HCEC 1CT (cell line): ENCODE measurements around the gene ZNF12.
"Not testable (repeated sequence)": the region's sequence is repeated elsewhere in the genome, so short reads cannot be mapped to it uniquely, and the experiment has no call there.

ENCODE experiments used
- DNase-seq: peaks from one replicate; pipeline ENCODE4 v3.0.0-alpha.2; 2017

The ZNF12 gene

DNA sequence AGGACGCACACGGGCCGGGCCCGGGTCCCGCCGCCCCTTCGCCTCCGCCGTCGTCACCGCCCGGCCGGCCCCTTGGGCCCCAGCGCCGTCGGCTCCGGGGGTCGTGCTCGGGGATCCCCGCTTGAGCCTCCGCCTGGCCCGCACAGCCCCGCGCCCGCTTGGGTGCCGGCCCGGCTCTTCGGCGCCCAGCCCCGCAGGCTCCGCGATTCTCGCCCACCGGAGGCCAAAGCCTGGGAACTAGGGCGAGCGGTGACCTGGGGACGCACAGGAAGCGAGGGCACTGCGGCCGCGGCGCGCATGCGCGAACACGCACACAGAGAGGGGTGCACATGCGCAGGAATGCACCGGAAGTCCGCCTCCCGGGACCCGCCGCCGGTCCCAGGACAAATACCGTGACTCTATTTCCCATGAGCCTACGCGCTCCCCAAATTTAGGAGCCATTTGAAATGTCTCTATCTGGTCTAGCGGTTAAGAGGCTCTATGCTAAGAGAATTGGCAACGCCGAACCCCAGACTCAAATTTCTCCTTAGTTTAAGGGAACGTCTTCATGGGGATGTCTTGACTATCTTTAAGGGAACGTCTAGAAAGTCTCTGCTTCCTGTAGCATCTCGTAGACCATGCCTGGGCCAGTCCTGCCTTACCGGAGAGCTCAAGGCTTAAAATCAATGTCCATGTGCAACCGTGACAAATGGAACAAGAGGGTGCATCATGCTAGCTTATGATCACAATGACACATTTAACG, at the start of gene ZNF12:
TSS of gene ZNF12 (minus strand) at position 282 of the 742 bp plus-strand sequence. CDS start 1,774 bp downstream, outside the sequence.
- peak; percentile 93 for DNase-seq

DNA sequence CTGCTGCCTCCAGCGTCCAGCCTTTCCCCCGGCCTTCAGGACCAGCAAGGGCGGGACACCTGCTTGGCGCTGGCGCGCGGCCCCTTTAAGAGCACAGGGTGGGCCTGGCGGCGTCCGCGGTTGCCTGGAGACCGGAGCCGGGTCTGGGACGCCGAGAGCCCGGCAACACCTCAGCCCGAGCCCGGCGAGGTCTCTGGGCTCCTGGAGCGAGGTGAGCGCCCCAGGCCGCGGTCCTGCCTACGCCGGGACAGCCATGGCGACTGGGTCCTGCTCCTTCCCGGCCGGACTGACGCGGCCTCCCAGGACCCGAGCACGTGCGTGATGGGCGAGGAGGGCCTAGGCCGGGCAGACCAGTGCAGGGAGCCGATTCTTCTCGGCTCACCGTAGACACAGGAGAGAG, 47.2 kb upstream of the ZNF12 start, which contains the start of gene RSPH10B2:
TSS of gene RSPH10B2 (plus strand) at position 140 of the 400 bp plus-strand sequence. CDS start 3,575 bp downstream, outside the sequence.
- not testable (repeated sequence) for DNase-seq

DNA sequence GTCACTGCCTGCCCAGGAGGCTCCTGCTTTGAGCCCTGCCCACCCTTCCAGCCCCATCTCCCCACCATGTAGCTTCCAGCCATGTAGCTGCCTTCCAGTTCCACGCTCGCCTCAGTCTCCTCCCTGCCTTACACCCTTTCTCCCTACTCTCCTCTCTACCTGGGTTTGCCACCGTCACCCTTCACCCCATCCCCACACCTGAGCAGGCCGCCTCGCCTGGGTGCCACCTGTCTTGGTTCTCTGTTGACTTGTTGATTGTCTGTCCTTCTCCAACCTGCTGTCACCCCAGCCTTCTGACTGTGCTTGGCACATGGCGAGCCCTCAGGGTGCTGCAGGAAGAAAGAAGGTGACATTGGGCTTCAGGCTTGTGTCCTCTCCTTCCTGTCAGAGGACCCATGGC, 43.4 kb upstream of the ZNF12 start:
- not testable (repeated sequence) for DNase-seq

DNA sequence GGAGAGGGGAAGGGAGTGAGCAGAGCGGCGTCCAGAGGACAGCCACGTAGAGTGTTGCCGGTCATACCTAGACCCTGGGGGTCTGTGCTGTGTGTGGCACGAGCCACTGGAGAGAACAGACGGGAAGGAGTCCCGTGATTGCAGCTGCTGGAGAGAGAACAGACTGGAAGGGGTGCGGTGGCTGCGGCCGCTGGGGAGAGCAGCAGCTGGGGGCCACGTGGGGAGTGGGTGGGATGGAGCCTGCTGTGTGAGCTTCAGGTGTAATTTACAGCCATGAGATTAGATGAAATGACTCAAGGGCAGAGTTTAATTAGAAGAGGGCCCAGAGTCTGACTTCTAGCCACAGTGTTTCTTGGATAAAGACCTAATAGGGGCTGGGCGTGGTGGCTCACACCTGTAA, 42.6 kb upstream of the ZNF12 start:
- not testable (repeated sequence) for DNase-seq

DNA sequence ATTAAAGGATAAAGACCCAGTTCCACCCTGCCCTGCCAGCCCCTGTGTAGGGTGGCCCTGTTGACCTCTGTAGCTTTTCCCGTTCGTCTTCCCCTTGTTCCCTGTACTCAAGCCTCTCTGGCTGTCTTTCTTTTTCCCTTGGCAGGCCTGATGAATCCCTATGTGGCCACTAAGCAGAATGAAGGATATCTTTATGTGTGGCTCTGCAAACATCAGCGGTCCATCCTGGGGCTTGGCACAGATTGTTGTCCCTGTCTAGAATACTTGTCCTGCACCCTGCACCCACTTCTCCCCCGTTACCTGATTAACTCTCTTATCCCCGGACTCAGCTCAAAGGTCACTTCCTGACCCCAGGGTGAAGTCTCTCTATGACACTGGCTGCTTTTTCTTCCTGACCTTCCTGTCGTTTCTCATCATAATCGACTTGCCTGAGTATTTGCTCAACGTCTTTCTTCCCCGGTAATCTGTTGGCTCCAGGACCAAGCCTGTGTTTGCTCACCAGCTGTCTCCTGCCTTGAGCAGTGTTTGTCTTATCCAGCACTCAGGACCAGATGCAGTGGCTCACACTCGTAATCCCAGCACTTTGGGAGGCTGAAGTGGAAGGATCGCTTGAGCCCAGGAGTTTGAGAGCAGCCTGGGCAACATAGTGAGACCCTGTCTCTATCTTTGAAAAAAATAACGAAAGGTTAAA, 37.8 kb upstream of the ZNF12 start:
- DNase-seq, result not testable (repeated sequence)

DNA sequence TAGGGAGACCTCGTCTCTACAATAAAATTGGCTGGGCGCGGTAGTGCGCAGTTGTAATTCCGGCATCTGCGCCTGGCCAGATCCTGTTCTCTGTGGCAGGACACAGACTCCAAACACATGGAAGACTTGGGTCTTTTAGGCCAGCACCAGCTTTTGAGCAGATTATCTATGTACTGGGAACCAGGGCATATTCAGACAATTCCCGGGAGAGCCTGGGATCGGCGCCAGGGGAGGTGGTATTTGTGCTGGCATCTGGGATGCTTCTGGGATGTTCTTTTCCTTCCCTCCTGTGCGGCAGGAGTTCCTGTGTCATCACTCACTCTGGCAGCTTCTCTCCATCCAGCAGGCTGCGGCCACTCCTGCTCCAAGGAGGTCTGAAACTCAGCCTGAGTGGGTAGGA, 31.7 kb upstream of the ZNF12 start:
- not testable (repeated sequence) for DNase-seq

DNA sequence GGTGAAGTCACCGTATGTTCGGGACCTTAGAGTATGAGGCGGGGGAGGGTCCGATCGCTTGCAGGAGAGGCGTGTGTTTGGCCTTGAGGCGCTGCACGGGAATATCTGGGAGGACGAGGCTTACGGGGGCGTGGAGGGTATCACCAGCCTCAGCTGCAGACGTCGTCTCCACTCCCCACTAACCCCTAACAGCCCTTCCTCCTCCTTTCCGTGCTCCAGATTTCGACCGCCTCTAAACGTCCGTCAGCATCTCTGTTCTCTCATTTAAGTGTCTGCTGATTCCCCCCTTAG, 23.5 kb upstream of the ZNF12 start:
- DNase-seq, result peak; percentile 2

DNA sequence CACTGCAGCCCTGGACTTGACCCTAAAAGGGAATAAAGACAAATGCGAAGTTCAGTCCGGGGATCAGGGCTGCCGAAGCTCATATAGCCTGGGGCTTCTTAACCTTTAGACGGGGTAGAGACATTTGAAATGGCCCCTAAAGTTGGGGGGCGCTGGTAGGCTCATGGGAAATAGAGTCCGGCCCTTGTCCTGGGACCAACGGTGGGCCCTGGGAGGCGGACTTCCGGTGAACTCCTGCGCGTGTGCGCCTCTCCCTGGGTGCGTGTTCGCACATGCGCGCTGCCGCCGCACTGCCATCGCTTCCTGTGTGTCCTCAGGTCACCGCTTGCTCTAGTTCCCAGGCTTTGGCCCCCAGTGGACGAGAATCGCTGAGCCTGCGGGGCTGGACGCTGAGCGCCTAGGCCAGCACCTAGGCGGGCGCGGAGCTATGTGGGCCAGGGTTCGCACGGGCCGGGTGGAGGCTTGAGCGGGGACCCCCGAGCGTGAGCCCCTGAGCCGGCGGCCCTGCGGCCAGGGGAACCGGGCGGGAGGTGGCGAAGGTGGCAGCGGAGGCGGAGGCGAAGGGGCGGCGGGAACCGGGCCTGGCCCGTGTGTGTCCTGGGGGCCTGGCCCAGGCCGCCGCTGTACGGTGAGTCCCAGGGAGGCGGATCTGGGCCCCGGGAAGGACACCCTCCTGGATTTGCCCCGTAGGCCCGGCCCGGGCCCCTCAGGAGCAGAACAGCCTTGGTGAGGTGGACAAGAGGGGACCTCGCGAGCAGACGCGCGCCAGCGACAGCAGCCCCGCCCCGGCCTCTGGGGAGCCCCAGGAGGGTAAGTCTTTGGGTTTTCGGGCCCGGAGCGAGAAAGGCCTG, 23.0 kb upstream of the ZNF12 start:
- DNase-seq, result peak; percentile 89

DNA sequence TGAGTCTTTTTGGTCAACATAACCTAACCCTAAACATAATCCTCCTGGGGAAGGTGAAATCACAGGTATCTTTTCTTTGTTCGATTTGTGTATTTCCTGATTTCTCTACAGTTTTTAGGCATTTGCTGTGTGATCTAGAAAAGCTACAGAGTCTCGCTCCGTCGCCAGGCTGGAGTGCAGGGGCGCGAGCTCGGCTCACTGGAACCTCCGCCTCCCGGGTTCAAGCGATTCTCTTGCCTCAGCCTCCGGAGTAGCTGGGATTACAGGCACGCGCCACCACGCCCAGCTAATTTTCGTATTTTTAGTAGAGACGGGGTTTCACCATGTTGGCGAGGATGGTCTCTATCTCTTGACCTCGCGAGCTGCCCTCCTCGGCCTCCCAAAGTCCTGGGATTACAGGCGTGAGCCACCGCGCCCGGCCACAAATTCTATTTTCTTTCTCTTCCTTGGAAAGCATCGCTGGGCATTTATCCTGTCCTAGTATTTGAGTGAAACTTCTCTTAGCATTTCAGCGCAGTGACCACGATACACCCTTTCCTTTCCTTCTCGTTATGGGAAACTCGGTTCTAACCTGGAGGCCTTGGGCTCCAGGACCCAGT, 22.2 kb upstream of the ZNF12 start:
- DNase-seq, result not testable (repeated sequence)

DNA sequence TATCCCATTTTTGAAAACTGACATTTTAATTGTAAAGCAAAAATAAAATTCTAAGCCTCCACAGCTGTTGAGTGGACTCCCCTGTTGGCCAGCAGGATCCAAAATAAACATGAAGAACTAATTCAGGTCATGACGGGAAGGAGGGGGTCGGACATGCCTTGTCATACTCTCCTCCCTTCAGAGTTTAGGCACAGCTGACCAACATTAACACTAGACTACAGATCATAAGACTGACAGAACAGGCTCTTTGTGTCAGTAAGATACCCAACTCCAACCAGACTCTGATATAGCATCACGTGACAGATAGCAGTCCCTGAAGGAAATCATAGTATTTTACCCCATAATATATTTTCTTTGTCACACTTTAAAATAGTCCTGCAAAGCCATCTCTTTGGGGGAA, 20.9 kb upstream of the ZNF12 start:
- no peak for DNase-seq

DNA sequence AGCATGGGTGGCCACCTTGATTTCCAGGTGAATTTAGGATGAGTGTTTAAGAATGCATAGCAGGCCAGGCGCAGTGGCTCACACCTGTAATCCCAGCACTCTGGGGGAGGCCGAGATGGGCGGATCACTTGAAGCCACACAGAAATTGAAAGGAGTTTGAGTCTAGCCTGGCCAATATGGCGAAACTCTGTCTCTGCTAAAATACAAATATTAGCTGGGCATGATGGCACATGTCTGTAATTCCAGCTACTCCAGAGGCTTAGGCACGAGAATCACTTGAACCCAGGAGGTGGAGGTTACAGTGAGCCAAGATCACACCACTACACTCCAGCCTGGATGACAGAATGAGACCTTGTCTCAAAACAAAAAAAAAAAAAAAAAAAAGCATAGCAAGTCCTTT, 19.6 kb upstream of the ZNF12 start:
- DNase-seq, result not testable (repeated sequence)

DNA sequence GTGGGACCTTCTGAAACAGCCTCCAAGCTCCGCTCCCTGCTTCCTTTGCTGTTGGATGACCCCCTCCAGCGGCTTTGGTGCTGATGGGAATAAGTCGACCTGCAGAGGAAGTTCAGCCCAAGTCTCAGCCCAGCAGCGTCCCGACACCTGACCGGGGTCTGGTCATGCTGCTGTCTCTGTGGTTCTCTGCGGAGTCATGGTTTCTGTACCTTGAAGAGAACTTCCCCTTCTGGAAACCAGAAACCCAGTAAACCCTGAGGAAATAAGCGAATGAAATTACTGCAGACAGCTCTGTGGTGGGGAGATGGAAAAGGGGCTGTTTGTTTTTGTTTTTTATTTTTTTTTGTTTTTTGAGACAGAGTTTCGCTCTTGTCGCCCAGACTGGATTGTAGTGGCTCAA, 18.3 kb upstream of the ZNF12 start:
- DNase-seq, result no peak

DNA sequence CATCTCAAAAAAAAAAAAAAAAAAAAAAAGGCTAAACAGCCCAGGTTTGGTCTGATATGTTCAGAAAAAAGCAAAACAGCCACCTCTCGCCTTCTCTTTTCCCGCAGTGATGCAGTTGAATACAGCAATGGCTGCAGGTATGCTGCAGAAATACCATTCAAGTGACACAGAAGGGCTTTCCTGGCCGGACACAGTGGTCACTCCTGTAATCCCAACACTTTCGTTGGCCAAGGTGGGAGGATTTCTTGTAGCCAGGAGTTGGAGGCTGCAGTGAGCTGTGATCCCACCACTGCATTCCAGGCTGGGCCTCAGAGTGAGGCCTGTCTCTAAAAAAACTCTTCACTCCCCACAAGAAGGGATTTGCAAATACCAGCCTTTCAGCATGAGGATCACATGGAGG, 17.6 kb upstream of the ZNF12 start:
- not testable (repeated sequence) for DNase-seq

DNA sequence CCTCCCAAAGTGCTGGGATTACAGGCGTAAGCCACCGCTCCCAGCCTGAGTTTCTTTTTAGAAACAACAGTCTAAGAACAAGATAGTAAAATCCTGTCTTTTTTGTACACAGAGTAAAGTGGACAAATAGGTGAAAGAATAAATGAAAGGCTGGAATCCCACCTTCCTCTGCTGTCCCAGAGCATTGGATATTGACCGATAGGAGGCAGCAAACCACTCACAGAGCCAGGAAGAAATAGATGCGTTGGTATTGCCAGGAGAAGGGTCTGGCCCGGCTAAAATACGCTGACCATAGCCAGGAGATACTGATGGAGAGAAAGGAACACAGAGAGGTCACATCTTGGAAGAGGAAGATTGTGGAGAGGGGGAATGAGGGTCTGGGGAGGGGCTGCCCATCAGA, 11.4 kb upstream of the ZNF12 start:
- DNase-seq, result no peak

DNA sequence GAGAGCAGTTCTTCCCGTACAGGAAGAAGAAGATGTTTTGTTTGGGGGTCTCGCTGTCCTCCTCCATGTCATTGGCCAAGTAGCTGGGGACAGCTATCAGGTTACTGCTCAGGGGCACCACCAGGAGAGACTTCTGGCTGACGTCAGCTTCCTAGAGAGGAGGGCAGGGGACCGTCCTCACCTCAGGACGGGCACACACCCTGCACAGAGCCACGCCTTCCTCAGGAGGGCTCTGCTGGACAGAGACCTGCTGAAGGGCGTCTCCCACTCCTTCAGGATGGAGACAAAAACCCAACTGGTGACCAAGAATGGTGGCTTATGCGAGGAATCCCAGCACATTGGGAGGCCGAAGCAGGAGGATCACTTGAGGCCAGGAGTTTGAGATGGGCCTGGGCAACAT, 9.2 kb upstream of the ZNF12 start:
- DNase-seq, result not testable (repeated sequence)

DNA sequence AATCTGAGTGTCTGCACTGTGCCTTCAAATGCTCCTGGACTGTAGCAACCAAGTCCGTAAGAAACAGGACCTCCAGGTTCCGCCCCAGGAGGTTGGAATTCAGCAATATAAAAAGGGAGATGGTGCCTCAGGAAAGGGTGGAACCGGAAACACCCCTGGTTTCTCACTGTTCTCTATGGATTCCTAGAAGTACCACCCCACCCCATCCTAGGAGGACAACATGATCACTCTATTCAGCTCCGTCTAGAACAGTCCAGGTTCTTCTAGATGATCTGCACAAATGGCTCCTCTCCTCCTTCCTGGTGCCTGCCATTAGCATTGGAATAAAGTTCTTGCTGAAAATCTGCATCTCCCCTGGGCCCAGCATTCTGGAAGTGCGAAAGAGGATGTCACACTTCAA, 7.6 kb upstream of the ZNF12 start:
- no peak for DNase-seq

DNA sequence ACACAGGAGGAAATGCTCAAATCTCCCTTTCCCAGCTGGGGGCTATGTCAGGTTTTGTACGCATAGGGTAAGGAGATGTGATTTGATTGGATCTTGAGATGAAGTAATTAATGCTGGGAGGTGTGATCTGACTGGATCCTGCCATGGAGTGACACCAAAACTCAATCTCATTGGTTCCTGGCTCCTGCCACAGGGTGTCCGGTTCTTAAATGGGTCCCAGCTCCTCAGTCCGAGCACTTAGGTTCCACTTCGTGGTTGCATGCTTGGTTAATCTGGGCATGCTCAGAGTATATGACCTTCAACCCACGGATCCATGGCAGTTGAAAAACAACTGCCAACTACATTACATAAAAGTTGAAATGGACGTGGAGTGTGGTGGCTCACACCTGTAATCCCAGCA, 3.1 kb upstream of the ZNF12 start:
- DNase-seq, result no peak

DNA sequence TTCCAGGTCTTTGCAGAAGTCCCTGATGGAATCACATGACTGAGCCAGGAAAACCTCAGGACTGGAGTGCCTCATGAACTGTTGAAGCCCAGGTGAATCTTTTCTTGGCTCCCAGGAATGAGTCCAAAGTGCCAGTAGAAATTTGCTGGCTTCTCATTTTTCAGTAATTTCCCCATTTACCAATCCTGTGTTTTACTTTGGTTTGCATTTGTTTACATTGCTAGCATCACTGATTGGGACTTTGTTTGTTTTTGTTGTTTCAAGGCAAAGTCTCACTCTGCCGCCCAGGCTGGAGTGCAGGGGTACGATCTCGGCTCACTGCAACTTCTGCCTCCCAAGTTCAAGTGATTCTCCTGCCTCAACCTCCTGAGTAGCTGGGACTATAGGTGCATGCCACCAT, 1.6 kb upstream of the ZNF12 start:
- DNase-seq, result no peak

DNA sequence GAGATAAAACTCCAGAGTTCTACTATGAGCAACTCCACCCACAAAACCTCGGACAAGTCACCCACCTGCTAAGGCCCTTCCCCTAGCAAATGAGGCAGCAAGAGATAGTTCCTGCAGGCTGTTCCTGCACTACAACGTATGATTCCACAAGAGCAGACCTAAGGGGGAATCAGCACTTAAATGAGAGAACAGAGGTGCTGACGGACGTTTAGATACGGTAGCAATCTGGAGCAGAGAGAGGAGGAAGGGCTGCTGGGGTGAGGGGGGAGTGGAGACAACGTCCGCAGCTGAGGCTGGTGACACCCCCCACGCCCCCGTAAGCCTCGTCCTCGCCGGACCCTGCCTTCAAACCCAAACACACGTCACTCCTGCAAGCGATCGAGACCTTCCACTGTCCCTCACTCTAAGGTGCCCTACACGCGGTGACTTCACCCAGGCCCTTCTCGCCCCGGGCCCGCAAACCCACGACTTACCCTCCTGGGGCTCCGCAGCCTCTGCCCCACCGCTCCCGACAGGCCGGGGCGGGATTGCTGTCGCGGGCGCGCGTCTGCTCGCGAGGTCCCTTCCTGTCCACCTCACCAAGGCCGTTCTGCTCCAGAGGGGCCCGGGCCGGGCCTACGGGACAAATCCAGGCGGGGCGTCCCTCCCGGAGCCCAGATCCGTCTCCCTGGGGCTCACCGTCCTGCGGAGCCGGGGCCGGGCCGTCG, 635 bp downstream of the ZNF12 start:
- DNase-seq, result peak; percentile 50

DNA sequence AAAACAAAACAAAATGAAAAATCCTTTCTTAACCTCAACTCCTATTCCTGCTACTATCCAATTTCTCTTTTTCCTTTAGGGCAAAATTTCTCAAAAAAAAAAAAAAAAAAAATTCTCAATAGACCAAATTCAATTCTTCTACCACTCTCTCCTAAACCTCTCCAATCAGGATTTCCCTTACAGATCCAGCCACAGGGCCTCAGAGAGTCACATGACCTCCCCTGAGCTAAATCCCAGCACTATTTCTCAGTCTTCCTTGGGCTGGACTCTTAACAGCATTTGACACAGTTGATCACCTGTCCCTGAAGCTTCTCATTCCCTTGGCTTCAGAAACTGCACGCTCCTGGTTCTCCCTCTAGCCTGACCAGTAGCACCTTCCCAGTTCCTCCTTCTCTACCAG, 4.9 kb downstream of the ZNF12 start:
- no peak for DNase-seq

DNA sequence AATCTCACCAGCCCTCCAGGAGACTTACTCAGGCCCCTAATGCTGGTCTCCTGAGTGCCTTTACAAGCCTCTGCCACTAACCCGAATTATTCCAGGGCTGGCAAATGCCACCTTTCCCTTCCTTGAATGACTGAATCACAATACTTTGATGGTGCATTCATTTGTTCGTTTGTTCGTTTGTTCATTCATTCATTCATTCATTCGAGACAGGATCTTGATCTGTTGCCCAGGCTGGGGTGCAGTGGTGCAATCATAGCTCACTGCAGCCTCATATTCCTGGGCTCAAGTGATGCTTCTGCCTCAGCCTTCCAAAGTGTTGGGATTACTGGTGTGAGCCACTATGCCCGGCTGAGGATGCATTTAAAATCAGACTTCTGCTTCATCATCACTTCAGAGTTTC, 6.0 kb downstream of the ZNF12 start:
- DNase-seq, result no peak

DNA sequence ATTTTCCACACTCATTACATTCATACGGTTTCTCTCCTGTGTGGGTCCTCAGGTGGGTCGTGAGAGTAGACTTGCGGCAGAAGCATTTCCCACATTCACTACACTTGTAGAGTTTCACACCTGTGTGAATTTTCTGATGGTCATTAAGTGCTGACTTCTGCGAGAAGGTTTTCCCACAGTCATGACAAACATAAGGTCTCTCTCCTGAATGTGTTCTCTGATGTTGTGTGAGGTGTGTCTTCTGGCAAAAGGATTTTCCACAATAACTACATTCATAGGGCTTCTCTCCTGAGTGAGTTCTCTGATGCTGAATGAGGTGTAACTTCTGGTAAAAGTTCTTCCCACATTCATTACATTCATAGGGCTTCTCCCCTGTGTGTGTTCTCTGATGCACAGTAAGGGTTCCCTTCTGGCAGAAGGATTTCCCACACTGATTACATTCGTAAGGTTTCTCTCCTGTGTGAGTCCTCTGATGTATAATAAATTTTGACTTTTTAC, 15.1 kb downstream of the ZNF12 start:
- no peak for DNase-seq
